ENCODE measurements around the gene NTF4.

The NTF4 gene, protein sequence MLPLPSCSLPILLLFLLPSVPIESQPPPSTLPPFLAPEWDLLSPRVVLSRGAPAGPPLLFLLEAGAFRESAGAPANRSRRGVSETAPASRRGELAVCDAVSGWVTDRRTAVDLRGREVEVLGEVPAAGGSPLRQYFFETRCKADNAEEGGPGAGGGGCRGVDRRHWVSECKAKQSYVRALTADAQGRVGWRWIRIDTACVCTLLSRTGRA

DNA sequence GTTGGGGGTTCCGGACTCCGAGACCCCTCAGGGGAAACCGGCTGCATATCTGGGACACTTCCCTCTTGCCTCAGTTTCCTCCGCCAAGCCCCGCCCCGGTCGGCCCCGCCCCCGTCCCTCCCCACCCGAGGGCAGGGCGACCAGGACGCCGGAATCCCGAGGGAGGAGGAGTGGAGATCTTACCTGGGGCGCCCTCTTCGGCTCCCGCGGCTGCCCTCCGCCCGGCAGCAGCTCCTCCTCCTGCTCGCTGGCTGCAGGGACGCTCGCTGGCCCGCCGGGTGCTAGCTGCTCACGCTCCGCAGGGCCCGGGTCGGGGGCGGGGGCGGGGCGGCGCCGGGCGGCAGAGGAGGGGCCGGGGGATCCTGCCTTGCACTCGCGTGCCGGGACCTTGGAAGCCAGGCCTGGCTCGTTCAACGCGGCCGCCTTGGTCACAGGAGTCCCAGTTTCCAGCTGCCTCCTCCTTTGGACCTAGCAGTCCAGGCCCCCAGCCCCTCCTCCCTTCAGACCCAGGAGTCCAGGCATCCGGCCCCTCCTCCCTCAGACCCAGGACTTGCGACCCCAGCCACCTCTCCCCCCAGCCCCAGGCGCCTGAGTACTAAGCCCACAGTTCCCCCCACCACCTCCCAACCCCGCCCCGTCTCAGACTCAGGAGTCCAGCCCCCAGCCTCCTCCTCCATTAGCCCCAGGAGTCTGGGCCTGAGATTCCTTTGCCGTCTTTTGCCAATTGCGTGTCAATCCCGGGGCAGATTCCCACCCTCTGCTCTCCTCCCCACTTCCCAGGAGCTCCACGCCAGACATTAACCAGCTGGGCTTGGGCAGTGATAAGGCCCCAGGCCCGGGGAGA, at the start of gene NTF4:
Gene NTF4 (minus strand): TSS at position 51 of the 844 bp plus-strand sequence. CDS start 2,821 bp downstream, outside the sequence.
- no peak for DNase-seq (ENCODE audit: low spot score)

DNA sequence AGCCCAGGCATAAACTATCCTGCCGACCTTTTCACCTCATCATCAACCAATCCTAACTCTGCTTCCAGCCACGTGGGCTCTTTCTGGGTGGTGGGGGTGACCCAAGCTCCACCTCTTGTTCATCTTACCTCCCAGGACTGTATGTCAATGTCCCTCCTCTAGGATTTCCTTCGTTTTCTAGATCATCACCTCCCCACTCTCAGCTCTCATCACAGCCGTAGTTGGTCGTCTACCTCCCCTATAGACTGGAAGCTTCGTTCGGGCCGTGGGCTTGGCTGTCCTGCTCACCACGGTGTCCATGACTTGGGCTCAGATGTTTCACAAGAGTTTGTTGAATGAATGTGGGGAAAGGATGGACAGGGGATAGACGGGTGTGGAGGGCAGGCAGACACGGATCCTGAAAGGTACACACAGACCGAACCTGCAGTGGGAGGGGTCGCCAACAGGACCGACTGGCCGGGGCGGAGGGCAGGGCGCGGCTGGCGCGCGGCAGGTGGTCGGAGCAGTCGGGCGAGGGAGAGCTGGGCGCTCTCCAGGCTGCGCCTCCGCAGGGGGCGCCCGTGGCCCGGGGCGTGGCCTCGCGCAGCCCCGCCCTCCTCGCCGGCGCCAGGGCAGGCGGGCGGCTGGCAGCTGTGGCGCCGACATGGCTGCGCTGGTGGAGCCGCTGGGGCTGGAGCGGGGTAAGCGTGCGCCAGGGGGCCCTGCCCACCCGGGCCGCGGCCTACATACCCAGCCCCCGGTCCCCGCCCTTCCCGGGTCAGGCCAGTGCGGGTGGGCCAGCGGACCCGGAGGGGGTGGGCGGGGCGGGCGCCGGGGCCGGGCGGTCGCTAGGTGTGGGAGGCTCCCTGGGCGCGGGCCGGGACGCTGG, 49.4 kb upstream of the NTF4 start, which contains the start of gene LIN7B:
Gene LIN7B (plus strand): TSS at position 609 of the 868 bp plus-strand sequence. CDS start 35 bp downstream, at position 644.
- peak; percentile 80 for DNase-seq (ENCODE audit: low spot score)

DNA sequence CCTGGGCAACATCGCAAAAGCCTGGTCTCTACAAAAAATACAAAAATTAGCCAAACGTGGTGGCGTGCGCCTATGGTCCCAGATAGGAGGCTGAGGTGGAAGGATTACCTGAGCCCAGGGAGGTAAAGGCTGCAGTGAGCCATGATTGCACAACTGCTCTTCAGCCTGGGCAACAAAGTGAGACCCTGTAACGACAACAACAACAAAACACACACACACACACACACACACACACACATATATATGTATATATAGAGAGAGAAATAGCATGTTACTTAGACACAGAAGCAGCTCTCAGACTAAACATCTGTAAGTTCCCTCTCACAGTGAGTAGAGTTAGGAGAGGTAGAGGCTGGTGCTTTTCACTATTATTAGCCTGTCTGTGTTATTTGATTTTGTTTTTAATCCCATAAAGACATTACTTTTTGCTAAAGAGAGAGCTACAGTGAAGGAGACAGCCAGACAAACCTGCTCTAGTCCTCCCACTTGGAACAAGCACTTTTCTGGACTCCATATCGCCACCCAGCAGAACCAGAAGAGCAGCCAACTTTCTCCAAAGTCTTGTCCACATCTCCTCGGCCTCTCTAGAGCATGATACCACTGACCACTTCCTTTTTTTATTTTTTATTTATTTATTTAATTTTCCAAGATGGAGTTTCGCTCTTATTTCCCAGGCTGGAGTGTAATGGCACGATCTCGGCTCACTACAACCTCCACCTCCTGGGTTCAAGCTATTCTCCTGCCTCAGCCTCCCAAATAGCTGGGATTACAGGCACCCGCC, 46.8 kb upstream of the NTF4 start:
- no peak for DNase-seq (ENCODE audit: low spot score)

DNA sequence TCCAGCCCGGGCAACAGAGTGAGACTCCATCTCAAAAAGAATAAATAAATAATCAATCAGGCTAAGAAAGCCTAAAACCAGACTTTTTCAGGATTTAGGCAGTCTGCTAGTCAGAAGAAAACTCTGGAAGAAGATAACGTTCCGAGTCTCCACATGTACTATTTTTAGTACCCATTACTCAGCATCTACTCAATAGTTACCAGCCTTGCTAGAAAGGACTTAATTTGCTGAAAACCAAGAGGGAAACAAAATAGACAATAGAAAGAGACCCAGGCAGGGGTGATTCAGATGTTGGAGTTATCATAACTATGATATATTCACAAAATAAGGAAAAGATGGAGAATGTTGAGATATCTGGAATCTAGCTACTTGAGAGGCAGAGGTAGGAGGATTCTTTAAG, 45.9 kb upstream of the NTF4 start:
- DNase-seq (ENCODE audit: low spot score) = no peak

DNA sequence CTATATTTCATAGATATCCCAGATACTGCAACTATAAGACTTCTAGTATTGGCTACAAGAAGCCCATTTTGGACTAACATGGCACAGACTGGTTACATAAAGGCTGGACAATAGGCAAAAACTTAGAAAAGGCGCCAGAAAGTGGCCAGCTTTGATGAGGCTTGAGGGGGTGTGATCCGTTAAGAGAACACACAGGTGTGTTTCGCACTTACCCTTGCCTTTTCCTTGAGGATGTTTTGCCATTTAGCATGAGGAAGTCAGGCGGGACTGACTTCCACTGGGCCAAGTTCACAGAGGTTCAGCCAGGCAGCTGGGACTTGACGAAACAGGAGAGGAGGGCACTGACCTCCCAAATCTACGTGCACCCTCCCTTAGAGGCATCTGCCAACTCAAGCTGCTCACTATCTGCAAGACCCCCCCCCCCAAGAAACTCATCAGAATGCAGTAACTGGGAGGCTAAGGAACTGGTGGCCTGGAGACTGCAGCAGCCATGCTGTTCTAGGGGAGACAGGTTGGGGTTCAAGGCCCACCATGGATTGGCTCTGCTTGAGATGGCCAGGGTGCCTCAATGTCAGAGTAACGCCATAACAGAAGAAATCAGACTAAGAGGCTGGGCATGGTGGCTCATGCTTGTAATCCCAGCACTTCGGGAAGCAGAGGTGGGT, 45.1 kb upstream of the NTF4 start:
- DNase-seq (ENCODE audit: low spot score) = no peak

DNA sequence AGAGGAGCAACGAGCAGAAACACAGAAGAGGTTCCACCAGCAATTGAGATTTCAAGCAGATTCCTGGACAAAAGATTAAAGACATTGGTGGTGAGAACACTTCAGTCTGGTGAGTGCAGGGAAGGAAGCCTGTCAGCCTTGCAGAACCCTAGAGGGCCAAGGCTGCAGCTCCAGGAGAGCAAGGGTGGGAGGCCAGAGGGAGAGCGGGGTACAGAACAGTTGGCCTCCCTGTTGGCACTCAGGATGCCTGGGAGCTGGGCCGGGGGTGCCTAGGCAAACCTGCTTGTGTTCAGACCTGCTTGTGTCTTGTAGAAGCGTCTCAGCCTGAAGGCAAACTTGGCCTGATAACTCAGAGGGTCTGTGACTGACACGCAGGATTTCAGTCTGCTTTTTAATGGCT, 44.4 kb upstream of the NTF4 start:
- DNase-seq (ENCODE audit: low spot score) = no peak

DNA sequence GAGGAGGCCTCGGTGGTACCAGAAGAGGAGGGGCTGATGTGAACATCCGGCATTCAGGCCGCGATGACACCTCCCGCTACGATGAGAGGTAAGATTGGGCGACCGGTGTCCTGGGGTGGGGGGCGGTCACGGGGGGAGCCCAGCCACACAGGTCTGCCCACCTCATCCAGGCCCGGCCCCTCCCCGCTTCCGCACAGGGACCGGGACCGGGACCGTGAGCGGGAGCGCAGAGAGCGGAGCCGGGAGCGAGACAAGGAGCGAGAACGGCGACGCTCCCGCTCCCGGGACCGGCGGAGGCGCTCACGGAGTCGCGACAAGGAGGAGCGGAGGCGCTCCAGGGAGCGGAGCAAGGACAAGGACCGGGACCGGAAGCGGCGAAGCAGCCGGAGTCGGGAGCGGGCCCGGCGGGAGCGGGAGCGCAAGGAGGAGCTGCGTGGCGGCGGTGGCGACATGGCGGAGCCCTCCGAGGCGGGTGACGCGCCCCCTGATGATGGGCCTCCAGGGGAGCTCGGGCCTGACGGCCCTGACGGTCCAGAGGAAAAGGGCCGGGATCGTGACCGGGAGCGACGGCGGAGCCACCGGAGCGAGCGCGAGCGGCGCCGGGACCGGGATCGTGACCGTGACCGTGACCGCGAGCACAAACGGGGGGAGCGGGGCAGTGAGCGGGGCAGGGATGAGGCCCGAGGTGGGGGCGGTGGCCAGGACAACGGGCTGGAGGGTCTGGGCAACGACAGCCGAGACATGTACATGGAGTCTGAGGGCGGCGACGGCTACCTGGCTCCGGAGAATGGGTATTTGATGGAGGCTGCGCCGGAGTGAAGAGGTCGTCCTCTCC, 43.2 kb upstream of the NTF4 start:
- no peak for DNase-seq (ENCODE audit: low spot score)

DNA sequence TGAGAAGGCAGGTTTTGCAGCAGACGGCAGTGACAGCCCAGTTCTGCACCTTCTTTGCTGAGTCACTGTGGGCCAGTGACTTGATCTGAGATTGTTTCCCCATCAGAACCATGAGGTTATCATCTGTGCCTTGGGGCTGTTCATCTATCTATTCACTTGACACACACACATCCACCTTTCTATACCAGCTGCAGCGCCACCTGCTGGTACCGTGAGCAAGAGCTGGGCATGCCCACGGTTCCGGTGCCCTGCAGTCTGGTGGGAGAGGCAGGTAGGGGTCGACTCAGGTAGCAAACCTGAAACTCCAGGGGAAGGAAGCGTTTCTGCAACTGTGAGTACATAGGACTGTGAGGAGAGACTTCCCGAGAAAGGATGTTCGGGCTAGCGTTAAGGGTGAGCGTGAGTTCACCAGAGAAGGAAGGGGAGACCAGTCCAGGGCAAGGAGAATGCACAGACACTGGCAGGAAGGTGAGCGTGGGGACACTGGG, 42.1 kb upstream of the NTF4 start:
- peak; percentile 71 for DNase-seq (ENCODE audit: low spot score)

DNA sequence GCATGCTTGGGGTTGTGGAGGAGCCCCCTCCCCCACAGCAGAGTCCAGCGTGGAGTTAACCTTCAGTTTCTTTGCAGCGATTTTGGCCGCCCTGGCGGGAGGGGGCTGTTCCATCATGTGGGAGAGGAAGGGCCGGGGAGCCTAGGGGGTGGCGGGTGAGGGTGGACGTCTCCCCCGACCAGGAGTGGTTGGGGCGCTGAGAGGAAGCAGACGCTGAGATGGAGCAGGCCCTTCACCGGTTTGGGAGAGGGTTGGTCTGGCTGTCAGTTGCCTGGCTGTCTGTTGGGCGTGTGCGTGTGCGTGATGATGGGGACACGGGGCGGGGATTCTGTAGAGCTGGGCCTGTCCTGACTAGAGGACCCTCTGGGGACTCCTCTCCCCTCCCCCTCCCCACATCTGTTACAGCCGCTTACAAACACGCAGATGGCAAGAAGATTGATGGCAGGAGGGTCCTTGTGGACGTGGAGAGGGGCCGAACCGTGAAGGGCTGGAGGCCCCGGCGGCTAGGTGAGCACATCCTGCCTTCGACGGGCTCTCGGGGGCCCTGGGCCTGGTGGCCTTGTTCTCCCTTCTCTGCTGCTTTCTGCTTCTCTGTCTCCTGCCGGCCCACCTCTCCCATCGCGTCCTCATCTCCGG, 39.7 kb upstream of the NTF4 start:
- DNase-seq (ENCODE audit: low spot score) = no peak

DNA sequence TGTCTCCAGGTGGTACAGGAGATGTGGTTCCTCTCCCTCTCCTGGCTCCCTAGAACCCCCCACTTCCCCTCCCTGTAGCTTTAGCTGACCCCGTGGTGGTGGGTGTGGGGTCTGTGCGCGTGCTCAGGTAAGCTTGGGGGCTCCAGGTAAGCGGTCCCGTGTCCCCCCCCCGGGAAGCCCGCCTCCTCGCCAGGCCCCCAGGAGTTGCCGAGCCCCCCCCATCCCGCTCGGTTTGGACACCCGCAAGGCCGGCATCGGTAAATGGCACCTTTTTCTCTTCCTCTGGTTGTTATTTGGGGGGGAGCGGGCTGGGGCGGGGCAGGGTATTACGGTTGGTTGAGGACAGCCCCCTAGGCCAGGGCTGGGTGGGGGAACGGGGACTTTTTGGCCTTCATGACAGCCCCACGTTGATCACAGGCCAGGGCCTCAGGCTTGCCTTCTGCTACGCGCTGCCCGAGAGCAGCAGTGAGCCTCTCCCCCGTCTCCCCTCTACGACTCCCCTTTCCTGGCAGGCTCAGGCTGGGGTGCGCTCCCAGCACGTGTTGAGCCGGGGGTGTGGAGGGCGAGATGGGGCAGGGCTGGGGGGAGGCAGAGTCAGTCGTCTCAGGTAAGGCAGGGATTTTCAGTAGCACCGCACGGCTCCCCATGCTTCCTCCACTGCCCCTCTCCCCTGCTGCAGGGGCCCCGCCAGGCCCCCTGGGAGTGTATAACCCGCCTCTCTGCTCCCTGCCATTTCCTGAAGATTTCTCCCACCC, 38.9 kb upstream of the NTF4 start:
- DNase-seq (ENCODE audit: low spot score) = no peak

DNA sequence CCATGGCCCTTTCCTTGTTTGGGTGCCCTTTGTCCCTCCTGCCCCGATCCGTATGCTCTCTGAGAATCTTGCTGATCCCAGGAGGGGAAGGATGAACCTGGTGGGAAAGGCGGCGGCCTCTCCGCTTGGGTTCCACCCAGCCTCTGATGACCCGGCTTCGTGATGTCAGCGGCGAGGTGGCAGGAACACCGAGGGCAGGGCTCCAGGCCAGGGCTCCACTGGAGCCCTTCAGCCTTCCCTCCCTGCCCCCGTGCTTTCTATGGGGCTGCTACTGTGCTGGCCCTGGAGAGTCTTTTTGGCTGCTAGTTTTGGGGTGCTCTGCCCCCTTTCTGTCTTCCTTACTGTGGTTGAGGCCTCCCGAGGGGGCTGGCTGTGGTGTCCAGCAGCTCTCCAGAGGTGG, 37.7 kb upstream of the NTF4 start:
- no peak for DNase-seq (ENCODE audit: low spot score)

DNA sequence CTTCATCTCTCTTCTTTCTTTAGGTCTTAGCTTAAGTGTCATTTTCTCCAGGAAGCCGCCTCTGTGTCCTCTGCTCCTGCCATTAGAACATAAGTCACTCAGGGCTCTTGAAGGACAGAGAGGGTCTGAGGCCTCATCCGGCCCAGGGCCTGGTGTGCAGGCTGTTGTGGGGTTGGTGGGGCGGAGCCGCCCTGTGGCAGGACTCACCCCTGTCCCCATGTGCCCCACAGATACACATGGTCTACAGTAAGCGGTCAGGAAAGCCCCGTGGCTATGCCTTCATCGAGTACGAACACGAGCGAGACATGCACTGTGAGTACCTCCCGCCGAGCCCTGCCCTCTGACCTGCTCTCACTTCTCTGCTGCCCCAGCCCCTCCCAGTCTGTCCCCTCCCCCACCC, 36.5 kb upstream of the NTF4 start:
- DNase-seq (ENCODE audit: low spot score) = no peak

DNA sequence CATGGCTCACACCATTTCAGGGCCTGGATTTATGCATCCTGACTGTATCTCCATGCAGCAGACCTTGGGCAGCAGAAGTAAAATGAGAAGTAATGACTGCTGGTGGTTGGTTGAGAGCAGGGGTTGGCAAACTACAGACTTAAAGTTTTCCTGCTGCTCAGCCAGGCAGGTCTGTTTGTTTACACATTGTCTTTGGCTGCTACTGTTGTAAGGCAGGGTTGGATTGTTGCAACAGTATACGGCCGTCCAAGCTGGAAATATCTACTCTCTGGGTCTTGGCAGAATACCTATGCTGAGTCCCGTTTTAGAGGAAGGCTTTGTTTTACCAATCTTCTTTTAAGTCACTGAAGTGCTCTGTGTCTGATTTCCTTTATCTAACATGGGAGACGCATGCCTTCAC, 34.2 kb upstream of the NTF4 start:
- no peak for DNase-seq (ENCODE audit: low spot score)

DNA sequence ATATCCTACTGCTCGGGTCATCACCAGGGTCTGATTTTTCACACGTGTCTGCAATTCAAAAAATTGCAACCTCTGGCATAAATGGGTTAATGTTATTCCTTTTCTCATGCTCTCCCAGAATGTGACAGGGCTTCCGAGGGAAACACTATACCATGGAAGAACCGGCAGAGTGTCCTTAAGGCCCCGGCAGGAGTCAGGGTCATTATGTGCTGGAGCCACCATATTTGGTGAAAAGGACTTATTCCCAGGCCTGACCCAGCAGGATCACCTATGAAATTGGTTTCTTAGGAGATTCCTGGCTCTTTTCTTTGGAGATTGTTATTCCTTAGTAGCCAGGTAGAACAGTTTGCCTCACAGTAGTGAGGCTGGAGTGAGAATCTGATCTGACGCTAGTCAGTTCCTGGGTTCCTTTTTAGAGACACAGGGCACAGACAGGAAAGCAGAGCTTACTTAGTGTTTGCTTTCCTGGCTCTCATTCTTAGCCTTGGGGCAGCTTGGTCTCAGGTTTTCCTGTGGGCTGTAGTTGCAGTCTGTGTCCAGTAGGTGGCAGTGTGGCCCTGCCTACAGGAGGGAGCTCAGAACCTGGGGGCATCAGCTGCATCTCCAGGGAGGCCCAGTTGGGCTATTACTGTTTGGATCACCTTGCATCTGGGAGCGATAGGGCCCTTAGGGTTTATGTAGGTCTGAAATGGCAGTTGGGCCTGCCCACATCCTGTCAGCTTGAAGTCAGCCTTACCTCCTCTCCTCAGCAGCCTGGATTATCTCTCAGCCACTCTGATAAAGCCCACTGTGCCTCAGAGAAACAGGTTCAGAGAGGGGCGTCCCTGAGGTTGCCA, 33.1 kb upstream of the NTF4 start:
- DNase-seq (ENCODE audit: low spot score) = peak; percentile 83

DNA sequence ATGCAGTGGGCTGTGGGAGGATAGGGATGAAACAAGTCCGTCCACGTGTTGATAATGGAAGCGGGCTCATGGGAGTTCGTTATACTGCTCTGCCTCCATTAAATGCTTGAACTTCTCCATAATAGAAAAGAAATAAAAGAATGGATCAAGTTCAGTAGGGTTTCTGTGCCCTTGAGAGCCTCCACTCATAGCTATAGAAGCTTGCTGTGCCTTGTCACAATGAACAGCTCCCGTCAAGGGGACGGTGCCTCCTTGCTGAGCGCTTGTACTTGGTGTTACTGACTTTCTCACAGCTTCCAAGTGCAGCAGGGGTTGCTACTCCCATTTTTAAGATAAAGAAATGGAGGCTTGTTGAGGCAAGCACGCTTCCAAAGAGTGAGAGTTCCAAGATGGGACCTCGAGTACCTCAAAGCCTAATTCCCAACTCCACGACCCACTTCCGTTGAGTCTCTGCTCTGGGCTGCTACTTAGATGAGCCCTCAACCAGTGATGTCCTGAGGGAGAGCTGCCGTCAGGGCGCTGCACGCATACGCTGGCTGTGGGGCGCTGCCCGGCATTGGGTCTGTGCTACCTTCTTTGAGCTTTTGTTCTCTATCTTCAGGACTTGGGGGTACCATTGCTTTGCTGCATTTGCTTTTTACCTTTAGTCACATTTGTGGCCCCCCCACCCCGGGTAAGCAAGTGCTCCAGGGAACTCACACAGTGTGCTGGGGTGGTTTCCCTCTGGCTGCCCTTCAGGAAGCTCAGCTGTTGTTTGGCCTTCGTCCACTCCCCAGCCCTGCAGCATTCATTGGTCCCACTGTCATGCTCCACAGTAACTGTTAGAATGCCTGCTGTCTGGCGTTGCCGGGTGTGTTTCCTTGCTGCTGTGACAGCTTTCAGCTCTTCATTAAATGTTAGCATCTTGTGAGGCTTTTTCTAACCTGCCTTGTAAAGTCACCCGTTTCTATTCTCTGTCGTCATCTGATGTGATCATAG, 30.2 kb upstream of the NTF4 start:
- no peak for DNase-seq (ENCODE audit: low spot score)

DNA sequence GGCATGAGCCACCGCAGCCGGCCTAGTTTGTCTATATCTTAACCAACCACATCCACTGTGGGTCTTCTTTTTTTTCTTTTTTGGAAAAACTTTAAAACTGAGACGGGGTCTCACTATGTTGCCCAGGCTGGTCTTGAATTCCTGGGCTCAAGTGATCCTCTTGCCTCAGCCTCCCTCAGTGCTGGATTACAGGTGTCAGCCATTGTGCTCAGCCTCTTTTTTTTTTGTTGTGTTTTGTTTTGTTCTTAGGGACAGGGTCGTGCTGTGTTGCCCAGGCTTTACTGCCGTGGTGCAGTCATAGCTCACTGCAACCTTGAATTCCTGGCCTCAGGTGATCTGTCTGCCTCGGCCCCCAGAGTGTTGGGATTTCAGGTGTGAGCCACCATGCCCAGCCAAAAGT, 28.1 kb upstream of the NTF4 start:
- DNase-seq (ENCODE audit: low spot score) = no peak

Data from hematopoietic multipotent progenitor cell treated with erythropoietin and hydrocortisone succinate and interleukin-3 and kit ligand, for 15 days (in vitro differentiated cells).